H9 (cell line): ENCODE measurements around the gene SLC38A9. TPM values are rescaled to one million over a fixed set of nuclear protein-coding genes. Genes with fewer than 3 reads are reported as not detected.

Experiments
- DNase-seq: peaks from one replicate; pipeline ENCODE4 v3.0.0-alpha.2; 2017
- H2AFZ ChIP-seq: one replicate; pipeline ENCODE4 v1.6.1; 2013; ENCODE audit warnings: mild to moderate bottlenecking, low read length, control low read depth, moderate library complexity
- H2AK5ac ChIP-seq: 2 replicates; pipeline ENCODE4 v1.6.1; 2013; ENCODE audit warnings: low read length, control low read depth, mixed read lengths; ENCODE audit not compliant: insufficient read length
- H2BK120ac ChIP-seq: one replicate; pipeline ENCODE4 v1.6.1; 2013; ENCODE audit warnings: low read depth, mild to moderate bottlenecking, low read length, control low read depth, inconsistent platforms; ENCODE audit not compliant: poor library complexity, severe bottlenecking
- H2BK12ac ChIP-seq: 2 replicates; pipeline ENCODE4 v1.6.1; 2013; ENCODE audit warnings: low read length, control low read depth, mixed read lengths, low read depth; ENCODE audit not compliant: insufficient read length
- H2BK15ac ChIP-seq: 2 replicates; pipeline ENCODE4 v1.6.1; 2013; ENCODE audit warnings: low read depth, low read length, control low read depth
- H2BK20ac ChIP-seq: one replicate; pipeline ENCODE4 v1.6.1; 2013; ENCODE audit warnings: low read depth, mild to moderate bottlenecking, low read length, control low read depth, inconsistent platforms; ENCODE audit not compliant: poor library complexity, severe bottlenecking
- H2BK5ac ChIP-seq: 2 replicates; pipeline ENCODE4 v1.6.1; 2013; ENCODE audit warnings: low read length, control low read depth, mixed read lengths; ENCODE audit not compliant: insufficient read length
- H3K14ac ChIP-seq: 2 replicates; pipeline ENCODE4 v1.6.1; 2013; ENCODE audit warnings: low read length, control low read depth; ENCODE audit not compliant: insufficient read depth
- H3K18ac ChIP-seq: 2 replicates; pipeline ENCODE4 v1.6.1; 2013; ENCODE audit warnings: low read depth, mild to moderate bottlenecking, mixed read lengths, low read length, control low read depth; ENCODE audit not compliant: insufficient read length
- H3K23ac ChIP-seq: 2 replicates; pipeline ENCODE4 v1.6.1; 2013; ENCODE audit warnings: low read length, control low read depth, mixed read lengths, low read depth; ENCODE audit not compliant: insufficient read length
- H3K23me2 ChIP-seq: 2 replicates; pipeline ENCODE4 v1.6.1; 2013; ENCODE audit warnings: low read depth, mild to moderate bottlenecking, mixed read lengths, low read length, control low read depth; ENCODE audit not compliant: insufficient read length, poor library complexity, severe bottlenecking
- H3K27ac ChIP-seq: 2 replicates; pipeline ENCODE4 v1.5.1; 2013; ENCODE audit warnings: low read length, control low read depth, mixed read lengths, low read depth; ENCODE audit not compliant: insufficient read length
- H3K27me3 ChIP-seq: 2 replicates; pipeline ENCODE4 v1.6.1; 2013; ENCODE audit warnings: low read length, control low read depth, inconsistent platforms; ENCODE audit not compliant: insufficient read depth
- H3K4ac ChIP-seq: 2 replicates; pipeline ENCODE4 v1.6.1; 2013; ENCODE audit warnings: low read depth, mild to moderate bottlenecking, control low read depth, inconsistent platforms, low read length, moderate library complexity
- H3K4me1 ChIP-seq: 2 replicates; pipeline ENCODE4 v1.6.1; 2013; ENCODE audit warnings: low read length, control low read depth, inconsistent platforms; ENCODE audit not compliant: insufficient read depth
- H3K4me2 ChIP-seq: 2 replicates; pipeline ENCODE4 v1.6.1; 2013; ENCODE audit warnings: low read length, control low read depth, mixed read lengths; ENCODE audit not compliant: insufficient read length, insufficient read depth
- H3K56ac ChIP-seq: 2 replicates; pipeline ENCODE4 v1.6.1; 2013; ENCODE audit warnings: low read depth, mild to moderate bottlenecking, mixed read lengths, low read length, control low read depth; ENCODE audit not compliant: insufficient read length
- H3K79me1 ChIP-seq: 2 replicates; pipeline ENCODE4 v1.6.1; 2013; ENCODE audit warnings: low read depth, mild to moderate bottlenecking, moderate library complexity, low read length, control low read depth, inconsistent platforms; ENCODE audit not compliant: insufficient read depth, poor library complexity, severe bottlenecking
- H3K79me2 ChIP-seq: 2 replicates; pipeline ENCODE4 v1.6.1; 2013; ENCODE audit warnings: low read length, control low read depth, inconsistent platforms; ENCODE audit not compliant: insufficient read depth
- H3K9ac ChIP-seq: 2 replicates; pipeline ENCODE4 v1.6.1; 2013; ENCODE audit warnings: low read length, control low read depth, mixed read lengths; ENCODE audit not compliant: insufficient read length; ENCODE audit errors: extremely low read depth
- H3K9me3 ChIP-seq: one replicate; pipeline ENCODE4 v1.6.1; 2013; ENCODE audit warnings: low read depth, low read length, inconsistent platforms; ENCODE audit not compliant: control insufficient read depth
- H3T11ph ChIP-seq: one replicate; pipeline ENCODE4 v1.6.1; 2013; ENCODE audit warnings: mild to moderate bottlenecking, low read length, control low read depth, inconsistent platforms
- H4K20me1 ChIP-seq: one replicate; pipeline ENCODE4 v1.6.1; 2013; ENCODE audit not compliant: control insufficient read depth, insufficient read length, insufficient read depth
- H4K5ac ChIP-seq: 2 replicates; pipeline ENCODE4 v1.6.1; 2013; ENCODE audit warnings: low read depth, mild to moderate bottlenecking, mixed read lengths, low read length, control low read depth; ENCODE audit not compliant: insufficient read length
- H4K8ac ChIP-seq: replicated peaks from 2 replicates; pipeline ENCODE4 v1.6.1; 2013; ENCODE audit warnings: low read length, control low read depth, mixed read lengths, low read depth; ENCODE audit not compliant: insufficient read length
- H4K91ac ChIP-seq: 2 replicates; pipeline ENCODE4 v1.6.1; 2013; ENCODE audit warnings: low read depth, mild to moderate bottlenecking, moderate library complexity, mixed read lengths, low read length, control low read depth; ENCODE audit not compliant: insufficient read length
- H3K27ac Mint-ChIP-seq, 3 experiments: 2 replicates in 2 of 3; 3 replicates in 1 of 3; pipeline ENCODE4 v1.8.0; 2020 to 2021; ENCODE audit warnings: mixed read lengths in 3 of 3, mild to moderate bottlenecking in 1 of 3, moderate library complexity in 1 of 3
- H3K27me3 Mint-ChIP-seq: 2 replicates; pipeline ENCODE4 v1.8.0; 2021; ENCODE audit warnings: low read depth, mild to moderate bottlenecking, moderate library complexity, mixed read lengths
- H3K36me3 Mint-ChIP-seq, 3 experiments: 2 replicates in 2 of 3; 3 replicates in 1 of 3; pipeline ENCODE4 v1.8.0; 2020 to 2021; ENCODE audit warnings: low read depth in 3 of 3, mixed read lengths in 3 of 3; ENCODE audit not compliant: insufficient read depth in 1 of 3
- H3K4me1 Mint-ChIP-seq, 2 experiments: 2 replicates each; pipeline ENCODE4 v1.8.0; 2020; ENCODE audit warnings: mixed read lengths in 2 of 2
- H3K4me3 Mint-ChIP-seq, 2 experiments: 2 replicates in 1 of 2; 3 replicates in 1 of 2; pipeline ENCODE4 v1.8.0; 2020 to 2021; ENCODE audit warnings: mild to moderate bottlenecking in 2 of 2, mixed read lengths in 2 of 2, moderate library complexity in 1 of 2
- H3K9me3 Mint-ChIP-seq, 2 experiments: 2 replicates in 1 of 2; 3 replicates in 1 of 2; pipeline ENCODE4 v1.8.0; 2020; ENCODE audit warnings: mild to moderate bottlenecking in 2 of 2, mixed read lengths in 2 of 2, moderate library complexity in 1 of 2
- WGBS: extraction: QIAGEN DNeasy Blood & Tissue Kit; methylation state at CpG from one replicate; pipeline ENCODE4 v1.1.7; 2013; ENCODE audit warnings: missing lambda C conversion rate, low lambda C conversion rate, mixed read lengths; ENCODE audit not compliant: insufficient read length; ENCODE audit errors: extremely low coverage; 5-methylcytosine and 5-hydroxymethylcytosine counted together
- total RNA-seq: library from RNA; stranded (reverse); gene quantifications from 2 replicates; pipeline ENCODE4 v1.2.1, GENCODE V29; 2021
- TF ChIP-seq, protein P1 (sequence below): fragments of 200-600 bp; sonication (generic); conservative IDR thresholded peaks from 3 replicates; pipeline ENCODE4 v1.8.0; 2021; ENCODE audit warnings: antibody characterized with exemption, mild to moderate bottlenecking

Gene SLC38A9
- total RNA-seq, 1 experiment from 2014 or later = 48.5 TPM

- Histone ChIP-seq H2BK5ac (no peak overlapping the region), H3K18ac (no peak overlapping the region), H3K56ac (no peak overlapping the region), H4K20me1 (no peaks in the 10 kb centered on the region), H3K9ac (no peak overlapping the region), H2BK120ac (no peak overlapping the region), H2AK5ac (no peak overlapping the region), H3T11ph (no peak overlapping the region), H3K23me2 (no peaks in the 10 kb centered on the region), H3K4ac (no peak overlapping the region), H3K79me2 (no peaks in the 10 kb centered on the region), H3K14ac (no peak overlapping the region), H3K4me2 (no peak overlapping the region), H4K91ac (no peak overlapping the region), H3K4me1 (no peaks in the 10 kb centered on the region), H2AFZ (no peak overlapping the region), H2BK20ac (no peak overlapping the region), H2BK15ac (no peak overlapping the region), H3K27ac (no peak overlapping the region), H3K27me3 (no peaks in the 10 kb centered on the region), H4K5ac (no peak overlapping the region), H2BK12ac (no peak overlapping the region), H3K9me3 (no peaks in the 10 kb centered on the region), H3K79me1 (peaks cover 4% of the 10 kb centered on the region), H3K23ac (no peak overlapping the region), H4K8ac (no peak overlapping the region)
- TF ChIP-seq, protein P1, sequence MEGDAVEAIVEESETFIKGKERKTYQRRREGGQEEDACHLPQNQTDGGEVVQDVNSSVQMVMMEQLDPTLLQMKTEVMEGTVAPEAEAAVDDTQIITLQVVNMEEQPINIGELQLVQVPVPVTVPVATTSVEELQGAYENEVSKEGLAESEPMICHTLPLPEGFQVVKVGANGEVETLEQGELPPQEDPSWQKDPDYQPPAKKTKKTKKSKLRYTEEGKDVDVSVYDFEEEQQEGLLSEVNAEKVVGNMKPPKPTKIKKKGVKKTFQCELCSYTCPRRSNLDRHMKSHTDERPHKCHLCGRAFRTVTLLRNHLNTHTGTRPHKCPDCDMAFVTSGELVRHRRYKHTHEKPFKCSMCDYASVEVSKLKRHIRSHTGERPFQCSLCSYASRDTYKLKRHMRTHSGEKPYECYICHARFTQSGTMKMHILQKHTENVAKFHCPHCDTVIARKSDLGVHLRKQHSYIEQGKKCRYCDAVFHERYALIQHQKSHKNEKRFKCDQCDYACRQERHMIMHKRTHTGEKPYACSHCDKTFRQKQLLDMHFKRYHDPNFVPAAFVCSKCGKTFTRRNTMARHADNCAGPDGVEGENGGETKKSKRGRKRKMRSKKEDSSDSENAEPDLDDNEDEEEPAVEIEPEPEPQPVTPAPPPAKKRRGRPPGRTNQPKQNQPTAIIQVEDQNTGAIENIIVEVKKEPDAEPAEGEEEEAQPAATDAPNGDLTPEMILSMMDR = no peak
- no CpG with 5 or more reads among the region's 1 CpG for WGBS
- H3K27me3 Mint-ChIP-seq = no peaks in the 10 kb centered on the region
- no peak for DNase-seq
- no peak overlapping the region for H3K27ac Mint-ChIP-seq
- no peaks in the 10 kb centered on the region for H3K4me1 Mint-ChIP-seq
- peaks cover 5 to 6% of the 10 kb centered on the region in 2 experiments; a peak in 3 of 5 replicates for H3K9me3 Mint-ChIP-seq
- H3K36me3 Mint-ChIP-seq = peaks cover 16 to 41% (median 40%) of the 10 kb centered on the region in 3 experiments
- no peak overlapping the region for H3K4me3 Mint-ChIP-seq
These were observed 9.4 kb downstream of the SLC38A9 start for GRCh38 chr5:55702598-55703345.
